Stimulated activated naive CD4-positive, alpha-beta T cell treated with Interleukin-2 at 50 U/mL for 16 hours (primary cell): ENCODE measurements around the gene PTPRD.

Experiments
- DNase-seq: peaks from one replicate; lab custom pipeline; 2025; lab: John Stamatoyannopoulos, UW

The PTPRD gene

GRCh38 chr9:10172476-10172875 is 440.3 kb downstream of the PTPRD start:
- no peak for DNase-seq

- no peak for DNase-seq
These were observed 444.6 kb downstream of the PTPRD start for GRCh38 chr9:10168241-10168640.

DNA sequence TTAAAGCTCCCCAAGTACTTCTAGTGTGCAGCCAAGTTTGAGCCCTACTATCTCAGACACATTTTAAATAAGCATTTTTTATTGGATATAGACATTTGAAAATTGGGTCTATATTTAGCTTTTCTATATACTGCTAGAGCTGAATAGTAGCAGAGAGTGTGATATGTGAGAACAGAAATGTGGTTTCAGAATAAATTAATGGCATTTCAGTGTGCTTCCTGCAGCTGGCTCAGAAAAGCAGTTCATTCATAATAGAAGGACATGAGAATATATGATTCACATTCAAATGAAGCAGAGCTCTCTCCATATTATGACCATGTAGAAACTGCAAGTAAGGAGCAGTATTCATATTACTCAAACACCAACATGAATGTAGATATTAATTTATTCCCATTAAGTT is 464.0 kb downstream of the PTPRD start:
- no peak for DNase-seq

DNA sequence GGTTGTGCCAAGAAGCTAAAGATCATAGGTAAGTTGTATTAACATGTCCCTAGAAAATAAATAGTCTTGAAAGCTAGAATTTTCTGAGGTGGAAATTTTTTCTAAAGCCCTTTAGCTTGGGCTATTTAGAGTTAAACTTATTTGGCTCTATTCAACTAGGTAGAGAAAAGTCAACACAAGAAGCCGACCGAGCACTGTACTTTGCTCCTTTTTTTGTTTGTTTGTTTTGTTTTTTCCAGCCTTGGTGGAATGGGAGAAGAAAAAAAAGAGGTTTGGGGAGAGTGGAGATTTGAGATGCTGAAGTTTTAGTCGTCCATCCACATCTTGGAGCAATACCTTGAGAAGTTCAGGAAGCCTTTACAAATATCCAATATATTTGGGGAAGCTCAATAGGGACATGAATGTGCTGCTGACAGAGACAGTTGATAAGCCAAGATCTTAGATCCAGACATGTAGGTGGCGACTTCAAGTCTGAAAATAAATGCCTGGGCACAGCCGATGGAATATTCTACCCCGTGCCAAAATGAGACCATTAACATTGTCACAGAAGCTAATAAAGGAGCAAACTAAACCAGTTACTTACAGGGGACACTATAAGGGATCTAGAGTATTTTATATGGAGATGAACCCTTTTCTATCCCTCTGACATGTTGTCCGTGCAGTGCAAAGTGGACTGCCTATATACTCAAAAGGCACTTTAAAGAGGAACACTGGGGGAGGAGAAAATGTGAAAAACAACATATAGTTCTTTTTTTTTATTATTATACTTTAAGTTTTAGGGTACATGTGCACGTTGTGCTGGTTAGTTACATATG is 466.1 kb downstream of the PTPRD start:
- no peak for DNase-seq

GRCh38 chr9:10144355-10144754 is 468.4 kb downstream of the PTPRD start:
- no peak for DNase-seq

DNA sequence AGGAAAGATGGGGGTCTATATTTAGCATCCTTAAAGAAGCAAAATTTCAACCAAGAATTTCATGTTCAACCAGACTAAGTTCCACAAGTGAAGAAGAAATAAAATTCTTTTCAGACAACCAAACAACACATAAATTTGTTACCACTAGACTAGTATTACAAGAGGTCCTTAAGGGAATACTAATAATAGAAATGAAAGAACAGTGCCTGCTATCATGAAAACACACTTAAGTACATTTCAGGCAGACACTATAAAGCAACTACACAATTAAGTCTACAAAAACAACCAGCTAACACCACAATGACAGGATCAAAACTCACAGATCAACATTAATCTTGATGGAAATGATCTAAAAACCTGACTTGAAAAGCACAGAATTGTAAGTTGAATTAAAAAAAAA is 477.2 kb downstream of the PTPRD start:
- DNase-seq: no peak

GRCh38 chr9:10134266-10134665 is 478.5 kb downstream of the PTPRD start:
- no peak for DNase-seq

- no peak for DNase-seq
These were observed 482.6 kb downstream of the PTPRD start for GRCh38 chr9:10130061-10130675.

- DNase-seq: no peak
These were observed 484.9 kb downstream of the PTPRD start for GRCh38 chr9:10127867-10128266.

DNA sequence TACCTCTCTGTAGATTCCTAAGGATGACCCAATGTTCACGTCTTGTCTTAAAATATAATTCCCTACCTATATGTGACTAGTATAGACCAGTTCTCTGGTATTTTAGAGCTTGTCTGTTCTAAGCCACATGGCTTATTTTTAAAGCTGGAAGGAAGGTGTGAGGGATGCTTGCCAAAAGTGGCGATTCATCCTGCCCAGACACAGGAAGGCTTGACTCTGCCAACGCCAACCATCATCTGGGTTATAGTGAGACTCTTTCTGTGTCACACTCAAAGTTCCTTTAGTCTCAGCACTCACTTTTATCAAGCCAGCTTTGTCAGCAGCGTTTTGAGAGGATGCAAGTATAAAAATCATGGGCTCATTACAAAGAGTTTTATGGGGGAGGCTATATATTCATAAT is 500.0 kb downstream of the PTPRD start:
- DNase-seq: no peak

DNA sequence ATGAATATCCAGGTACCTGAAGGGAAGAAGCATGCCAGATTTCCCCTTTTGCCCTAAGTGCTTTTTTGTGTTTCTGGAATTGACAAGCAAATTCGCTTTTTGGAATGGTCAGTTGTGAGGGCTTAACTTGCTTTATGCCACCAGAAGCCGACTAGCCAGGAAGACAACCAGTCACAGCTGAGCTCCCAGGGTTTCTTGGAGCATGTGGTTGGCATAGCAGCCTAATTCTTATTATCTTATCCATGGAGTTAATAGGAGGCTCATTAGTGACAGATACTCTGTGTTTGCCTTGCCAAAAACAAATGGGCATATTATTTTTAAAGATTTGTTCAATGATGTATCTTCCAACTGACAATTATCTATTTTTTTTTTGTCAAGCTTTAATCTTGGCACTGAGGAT is 500.7 kb downstream of the PTPRD start:
- no peak for DNase-seq

DNA sequence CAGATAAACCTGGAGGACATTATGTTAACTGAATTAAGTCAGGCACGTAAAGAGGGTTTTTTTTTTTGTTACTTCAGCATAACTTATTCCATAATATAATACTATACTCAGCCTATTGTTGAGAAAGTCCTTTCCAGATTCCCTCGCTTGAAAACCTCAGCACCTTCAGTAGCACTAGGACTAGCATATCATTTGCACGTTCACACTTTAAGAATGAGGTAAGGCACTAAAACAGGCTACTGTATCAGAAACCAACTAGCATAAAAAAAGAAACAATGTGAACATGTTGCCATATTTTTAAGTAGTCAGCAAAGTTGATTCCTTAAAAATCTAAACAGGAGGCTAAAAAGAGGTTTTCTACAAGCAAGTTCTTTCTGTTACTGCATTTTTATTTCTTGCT is 504.0 kb downstream of the PTPRD start:
- no peak for DNase-seq

DNA sequence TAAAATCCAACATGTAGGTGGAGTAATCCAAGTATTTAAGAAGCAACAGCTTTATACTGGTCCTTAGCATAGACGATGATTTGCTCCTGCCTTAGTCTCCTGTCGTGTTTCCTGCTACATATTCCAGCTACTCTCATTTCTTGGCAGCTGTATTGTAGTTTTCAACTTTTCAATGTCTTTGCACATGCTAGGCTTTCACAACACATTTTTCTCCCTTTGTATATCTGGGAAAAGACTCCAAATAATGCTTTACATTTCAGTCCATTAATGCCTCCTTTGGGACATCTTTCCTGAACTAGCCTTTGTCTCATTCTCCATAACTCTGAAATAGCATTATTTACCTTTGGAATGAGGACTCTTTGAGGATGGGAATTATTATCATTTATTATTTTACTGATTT is 508.0 kb downstream of the PTPRD start:
- DNase-seq: no peak

GRCh38 chr9:10095208-10095607 is 517.6 kb downstream of the PTPRD start:
- no peak for DNase-seq

DNA sequence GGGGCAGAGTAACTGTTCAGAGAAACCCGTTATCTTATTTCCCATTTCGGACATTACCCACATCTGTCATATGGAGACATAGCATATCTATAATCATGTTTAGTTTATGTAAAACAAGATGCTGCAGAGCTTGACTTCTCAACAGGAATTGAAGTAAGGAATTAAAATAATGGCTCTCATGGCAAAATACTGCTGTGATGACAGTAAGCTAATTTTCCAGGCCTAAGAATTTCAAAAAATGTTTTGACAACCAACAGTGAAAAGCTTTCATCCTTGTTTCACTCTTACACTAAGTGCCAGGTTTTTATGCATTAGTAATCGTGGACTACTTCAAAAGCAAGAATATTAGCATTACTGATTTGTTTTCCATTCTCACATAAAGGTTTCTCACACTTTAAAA is 518.2 kb downstream of the PTPRD start:
- DNase-seq: no peak

DNA sequence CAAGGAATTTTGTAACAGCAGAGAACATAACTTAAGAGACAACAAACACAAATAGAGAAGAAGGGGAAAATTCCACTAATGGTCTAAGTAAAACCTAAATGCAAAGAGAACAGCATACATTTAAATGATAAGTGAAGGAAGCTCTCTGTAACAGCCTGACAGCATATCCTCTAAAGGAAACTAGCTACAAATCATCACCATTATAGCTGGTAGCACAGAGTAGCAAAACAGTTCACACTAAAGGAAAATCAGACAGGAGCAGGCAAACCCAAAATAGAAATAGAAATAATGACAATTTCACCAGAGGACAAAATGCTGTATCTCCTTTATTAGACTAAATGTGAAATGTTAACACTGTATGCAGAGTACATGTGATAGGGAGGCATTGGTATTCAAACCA is 532.8 kb downstream of the PTPRD start:
- DNase-seq: no peak

- DNase-seq: no peak
These were observed 533.4 kb downstream of the PTPRD start for GRCh38 chr9:10079284-10079964.

DNA sequence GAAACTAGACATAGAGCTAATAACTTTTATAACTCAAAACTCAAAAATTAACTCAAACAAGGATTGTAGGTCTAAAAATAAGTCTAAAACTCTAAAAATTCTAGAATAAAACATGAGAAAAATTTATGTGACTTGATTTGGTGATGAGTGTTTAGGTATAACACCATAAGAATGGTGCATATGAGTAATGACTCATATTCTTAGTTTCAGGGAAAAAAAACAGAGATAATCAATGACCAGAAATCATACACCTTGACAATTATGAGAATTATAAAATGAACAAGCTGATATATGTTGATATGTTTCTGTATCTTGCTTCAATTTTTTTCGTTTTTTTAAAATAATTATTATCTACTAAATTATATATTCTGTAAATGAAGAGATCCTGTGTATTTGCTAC is 541.2 kb downstream of the PTPRD start:
- DNase-seq: no peak

DNA sequence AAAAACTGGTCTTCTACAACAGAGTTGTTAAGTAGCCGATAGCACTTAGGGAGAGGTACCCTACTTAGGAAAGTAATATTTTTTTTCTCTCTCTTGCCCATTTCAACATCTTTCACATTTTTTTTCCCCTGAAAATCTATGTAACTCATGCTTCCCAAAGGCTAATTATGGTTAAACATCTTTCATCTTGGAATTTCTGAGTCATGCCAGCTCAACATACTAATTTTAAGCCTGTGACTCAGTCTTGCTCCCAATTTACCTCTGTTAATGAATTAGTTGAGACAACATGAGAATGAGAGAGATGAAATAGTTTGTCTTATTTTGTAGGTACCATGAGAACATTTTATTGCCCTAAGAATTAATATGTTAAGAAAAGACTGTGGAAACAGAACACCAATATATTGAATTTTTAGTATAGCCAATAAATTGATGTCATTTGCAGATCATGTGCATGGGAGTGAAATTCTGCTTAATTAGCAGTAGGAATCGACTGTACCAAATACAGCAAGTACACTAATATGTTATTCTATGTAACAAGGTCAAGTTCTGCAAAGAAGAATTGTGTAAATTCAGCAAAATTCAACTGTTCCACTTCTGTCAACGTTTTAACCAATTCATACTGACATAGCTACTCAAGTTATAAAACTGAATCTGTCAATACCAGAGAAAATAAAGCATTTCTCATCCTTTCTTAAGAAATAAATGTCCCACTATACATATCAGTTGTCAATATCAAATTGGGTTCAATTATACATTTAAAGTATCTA is 550.0 kb downstream of the PTPRD start:
- no peak for DNase-seq

GRCh38 chr9:10059044-10059443 is 553.8 kb downstream of the PTPRD start:
- DNase-seq: no peak

- no peak for DNase-seq
These were observed 556.9 kb downstream of the PTPRD start for GRCh38 chr9:10055886-10056395.

DNA sequence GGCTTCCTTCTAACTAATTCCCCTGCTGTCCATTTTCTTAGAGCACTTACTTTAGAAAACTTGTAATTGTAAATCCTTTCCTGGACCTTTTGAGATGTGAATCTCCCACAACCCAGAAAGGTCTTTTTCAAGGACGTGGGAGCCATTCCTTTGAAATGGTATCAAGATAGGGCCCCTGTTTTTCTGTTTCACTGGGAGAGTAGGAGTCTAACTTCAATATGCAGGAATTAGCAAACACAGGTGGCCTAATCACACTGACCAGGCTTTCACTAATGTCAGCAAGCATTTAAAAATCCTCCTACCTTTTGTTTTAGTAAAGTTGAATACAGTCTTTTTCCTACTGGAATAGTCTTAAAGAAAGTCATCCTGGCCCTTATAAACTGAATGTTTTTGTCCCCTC is 558.3 kb downstream of the PTPRD start:
- DNase-seq: no peak
